Ishikawa (cell line): ENCODE results near the gene RNF111.

Experiments
- EP300 ChIP-seq: IDR thresholded peaks from 2 replicates; pipeline ENCODE4 v1.6.1; 2012; ENCODE audit warnings: borderline replicate concordance
- FOXM1 ChIP-seq: IDR thresholded peaks from 2 replicates; pipeline ENCODE4 v1.6.1; 2012; ENCODE audit warnings: low read depth, borderline replicate concordance
- NFIC ChIP-seq: IDR thresholded peaks from 2 replicates; pipeline ENCODE4 v1.6.1; 2012
- RAD21 ChIP-seq: IDR thresholded peaks from 2 replicates; pipeline ENCODE4 v1.6.1; 2012; ENCODE audit warnings: low read depth
- TEAD4 ChIP-seq: IDR thresholded peaks from 2 replicates; pipeline ENCODE4 v1.6.1; 2012

RNF111 gene

GRCh38 chr15:59143281-59143680 lies 155.8 kb downstream of the RNF111 start:
- TF ChIP-seq NFIC (no peak), EP300 (no peak), FOXM1 (no peak), TEAD4 (no peak)

- TF ChIP-seq RAD21, result peak; percentile 20; the same call in 1 of the 2 replicates
Measured at GRCh38 chr15:59144594-59144993, 157.1 kb downstream of the RNF111 start.
